T-cell (primary cell): ENCODE results near the gene DMRT2. TPM values are rescaled to one million over a fixed set of nuclear protein-coding genes. Genes with fewer than 3 reads are reported as not detected.

Experiments used
- ATAC-seq, 4 experiments: fragments of 200-7000 bp in 3 of 4; fragments of 150-1000 bp in 1 of 4; cut with Tn5 transposase; replicated peaks in 1 of 4; 1 replicate in 3 of 4; 2 replicates in 1 of 4; pipeline ENCODE4 v1.10.0; 2021; ENCODE audit warnings: moderate library complexity in 3 of 4, mild to moderate bottlenecking in 2 of 4, moderate number of reproducible peaks in 1 of 4
- CTCF ChIA-PET, 2 donors: fragments of 300-600 bp; sonication (Branson Sonifier 250); formaldehyde crosslinking; loops; one replicate each; lab custom pipeline; 2022; ENCODE audit warnings: antibody characterized with exemption in 2 of 2; lab: Charles Lee
- POLR2A ChIA-PET, 2 donors: fragments of 300-600 bp; sonication (Branson Sonifier 250); formaldehyde crosslinking; loops; one replicate each; lab custom pipeline; 2022; ENCODE audit warnings: antibody characterized with exemption in 2 of 2; lab: Charles Lee
- DNase-seq, 35 experiments: peaks; one replicate each; pipeline versions ENCODE4 v3.0.0 to v3.0.0-alpha.2; 2013 to 2023
- H3K27ac ChIP-seq: one replicate; pipeline ENCODE4 v1.5.1; 2013; ENCODE audit warnings: low read length
- H3K27me3 ChIP-seq, 2 experiments: replicated peaks in 1 of 2; 1 replicate in 1 of 2; 2 replicates in 1 of 2; pipeline versions ENCODE4 v1.6.1 to v1.7.0; 2013; ENCODE audit warnings: low read length in 1 of 2, mixed read lengths in 1 of 2; ENCODE audit not compliant: control insufficient read depth in 2 of 2, insufficient read depth in 2 of 2; ENCODE audit errors: extremely low read depth in 1 of 2
- H3K36me3 ChIP-seq, 2 donors: 1 replicate in 1 of 2; 2 replicates in 1 of 2; pipeline versions ENCODE4 v1.6.1 to v1.7.0; 2013; ENCODE audit warnings: low read length in 1 of 2; ENCODE audit not compliant: control insufficient read depth in 2 of 2, insufficient read depth in 1 of 2; ENCODE audit errors: extremely low read depth in 1 of 2
- H3K4me1 ChIP-seq, 2 experiments: 1 replicate in 1 of 2; 2 replicates in 1 of 2; pipeline versions ENCODE4 v1.6.1 to v1.7.0; 2013; ENCODE audit warnings: low read length in 2 of 2, mixed read lengths in 1 of 2; ENCODE audit not compliant: insufficient read depth in 2 of 2, control insufficient read depth in 1 of 2; ENCODE audit errors: extremely low read depth in 1 of 2
- H3K4me3 ChIP-seq, 2 donors: 1 replicate in 1 of 2; 2 replicates in 1 of 2; pipeline versions ENCODE4 v1.5.1 to v1.7.0; 2013; ENCODE audit warnings: mild to moderate bottlenecking in 2 of 2, low read length in 1 of 2, moderate library complexity in 1 of 2; ENCODE audit not compliant: control insufficient read depth in 1 of 2; ENCODE audit errors: extremely low read depth in 1 of 2
- H3K9me3 ChIP-seq: 2 replicates; pipeline ENCODE4 v1.7.0; 2013
- H3K27ac Mint-ChIP-seq, 2 donors: one replicate each; pipeline ENCODE4 v1.8.0; 2020 to 2021; ENCODE audit warnings: mild to moderate bottlenecking in 2 of 2, mixed read lengths in 2 of 2
- H3K27me3 Mint-ChIP-seq, 2 donors: one replicate each; pipeline ENCODE4 v1.8.0; 2021 to 2022; ENCODE audit warnings: mixed read lengths in 2 of 2
- H3K36me3 Mint-ChIP-seq: one replicate; pipeline ENCODE4 v1.8.0; 2021; ENCODE audit warnings: mixed read lengths
- H3K4me1 Mint-ChIP-seq, 3 donors: one replicate each; pipeline ENCODE4 v1.8.0; 2020 to 2022; ENCODE audit warnings: mixed read lengths in 3 of 3, mild to moderate bottlenecking in 1 of 3
- H3K4me3 Mint-ChIP-seq, 3 donors: one replicate each; pipeline ENCODE4 v1.8.0; 2020 to 2022; ENCODE audit warnings: mild to moderate bottlenecking in 3 of 3, mixed read lengths in 3 of 3, moderate library complexity in 3 of 3
- H3K9me3 Mint-ChIP-seq, 3 donors: one replicate each; pipeline ENCODE4 v1.8.0; 2020 to 2022; ENCODE audit warnings: mixed read lengths in 3 of 3
- WGBS: methylation state at CpG from one replicate; pipeline ENCODE4 v1.1.5; 2013; ENCODE audit warnings: missing lambda C conversion rate; ENCODE audit not compliant: insufficient coverage; 5-methylcytosine and 5-hydroxymethylcytosine counted together
- total RNA-seq, 35 experiments: library from RNA in 6 of 35; stranded (reverse) in 6 of 35; fragments of 120-200 nt in 1 of 35; gene quantifications; one replicate each; pipeline versions ENCODE4 v1.2.1 to v1.2.4 and lab custom pipeline; 2013 to 2026

Gene DMRT2
- total RNA-seq, 5 donors from 2014 or later (not counting 1 experiment from before 2014, with no cell fraction given) = not detected

- DNase-seq (peak; percentile 13 to 75 (median 54)), ATAC-seq (peak; percentile 76 to 86 (median 84))
- Mint-ChIP-seq H3K4me1 (peaks cover 0 to 8% (median 7%) of the 10 kb centered on the region in 3 donors), H3K27ac (no peak overlapping the region), H3K27me3 (peaks cover 20 to 38% of the 10 kb centered on the region in 2 donors), H3K36me3 (no peaks in the 10 kb centered on the region), H3K4me3 (no peak overlapping the region), H3K9me3 (no peaks in the 10 kb centered on the region)
- ChIA-PET CTCF (interaction anchor here (0.5 to 1.2 kb wide), 7 partner anchors 10 to 229 kb away, joined by 3 to 7 read pairs (median 3); no protein-coding TSS in a partner anchor), POLR2A (no interaction called here)
- H3K4me1 ChIP-seq = peaks cover 0 to 4% of the 10 kb centered on the region in 2 experiments
- H3K27me3 ChIP-seq = peaks cover 2 to 10% of the 10 kb centered on the region in 2 experiments
- no peak overlapping the region for H3K27ac ChIP-seq
- no peak overlapping the region for H3K4me3 ChIP-seq
- no peaks in the 10 kb centered on the region for H3K9me3 ChIP-seq
- 11% methylated on average over 14 of the region's 14 CpGs for WGBS
- no peaks in the 10 kb centered on the region for H3K36me3 ChIP-seq
Measured at GRCh38 chr9:1009101-1009707, 41.0 kb upstream of the DMRT2 start.

GRCh38 chr9:1013021-1013420 lies 37.1 kb upstream of the DMRT2 start:
- Mint-ChIP-seq H3K4me3 (no peak overlapping the region), H3K27me3 (peaks cover 14 to 26% of the 10 kb centered on the region in 2 donors), H3K27ac (no peak overlapping the region), H3K4me1 (peaks cover 0 to 2% (median 2%) of the 10 kb centered on the region in 3 donors), H3K9me3 (no peaks in the 10 kb centered on the region), H3K36me3 (no peaks in the 10 kb centered on the region)
- H3K27ac ChIP-seq = no peak overlapping the region
- H3K4me1 ChIP-seq = peaks cover 0 to 4% of the 10 kb centered on the region in 2 experiments
- H3K4me3 ChIP-seq = no peak overlapping the region
- WGBS = 100% methylated on average over 1 of the region's 5 CpGs
- no peaks in the 10 kb centered on the region for H3K36me3 ChIP-seq
- ATAC-seq (no peak), DNase-seq (no peak)
- POLR2A ChIA-PET = no interaction called here
- no peaks in the 10 kb centered on the region for H3K9me3 ChIP-seq
- peaks cover 2 to 15% of the 10 kb centered on the region in 2 experiments for H3K27me3 ChIP-seq
- CTCF ChIA-PET = interaction anchor here in 1 of 2 donors (0.7 kb wide), 1 partner anchor 392 kb away, joined by 3 read pairs; no protein-coding TSS in a partner anchor

GRCh38 chr9:1014225-1014624 lies 35.9 kb upstream of the DMRT2 start:
- Mint-ChIP-seq H3K4me1 (peaks cover 0 to 6% (median 0%) of the 10 kb centered on the region in 3 donors), H3K4me3 (no peak overlapping the region), H3K27ac (no peak overlapping the region), H3K36me3 (no peaks in the 10 kb centered on the region), H3K9me3 (no peaks in the 10 kb centered on the region), H3K27me3 (peaks cover 18 to 19% of the 10 kb centered on the region in 2 donors)
- DNase-seq (no peak), ATAC-seq (no peak)
- ChIA-PET CTCF (no interaction called here), POLR2A (no interaction called here)
- Histone ChIP-seq H3K4me3 (no peak overlapping the region), H3K4me1 (peaks cover 0 to 1% of the 10 kb centered on the region in 2 experiments), H3K36me3 (no peaks in the 10 kb centered on the region), H3K27me3 (peaks cover 0 to 11% of the 10 kb centered on the region in 2 experiments), H3K9me3 (no peaks in the 10 kb centered on the region), H3K27ac (no peak overlapping the region)
- WGBS = 57% methylated on average over 2 of the region's 4 CpGs

- ChIA-PET POLR2A (no interaction called here), CTCF (no interaction called here)
- Mint-ChIP-seq H3K4me1 (peaks cover 0 to 6% (median 0%) of the 10 kb centered on the region in 3 donors), H3K36me3 (no peaks in the 10 kb centered on the region), H3K27ac (no peak overlapping the region), H3K27me3 (peaks cover 14 to 17% of the 10 kb centered on the region in 2 donors), H3K4me3 (no peak overlapping the region), H3K9me3 (no peaks in the 10 kb centered on the region)
- peaks cover 0 to 10% of the 10 kb centered on the region in 2 experiments for H3K27me3 ChIP-seq
- ATAC-seq = no peak
- no peak overlapping the region for H3K4me3 ChIP-seq
- no peaks in the 10 kb centered on the region for H3K36me3 ChIP-seq
- DNase-seq = no peak
- no peaks in the 10 kb centered on the region for H3K9me3 ChIP-seq
- H3K27ac ChIP-seq = no peak overlapping the region
- WGBS = no CpG with 5 or more reads among the region's 2 CpGs
- H3K4me1 ChIP-seq = no peaks in the 10 kb centered on the region
Measured at GRCh38 chr9:1014640-1015039, 35.5 kb upstream of the DMRT2 start.

- Mint-ChIP-seq H3K27ac (no peak overlapping the region), H3K36me3 (no peaks in the 10 kb centered on the region), H3K27me3 (peaks cover 14 to 25% of the 10 kb centered on the region in 2 donors), H3K4me3 (no peak overlapping the region), H3K4me1 (peaks cover 0 to 6% (median 0%) of the 10 kb centered on the region in 3 donors), H3K9me3 (peaks cover 0 to 4% (median 0%) of the 10 kb centered on the region in 3 donors)
- Histone ChIP-seq H3K4me3 (no peak overlapping the region), H3K27me3 (peaks cover 0 to 10% of the 10 kb centered on the region in 2 experiments), H3K27ac (no peak overlapping the region), H3K36me3 (no peaks in the 10 kb centered on the region), H3K9me3 (no peaks in the 10 kb centered on the region), H3K4me1 (no peaks in the 10 kb centered on the region)
- ChIA-PET CTCF (no interaction called here), POLR2A (no interaction called here)
- 19% methylated on average over 8 of the region's 10 CpGs for WGBS
- ATAC-seq (peak in 1 of 4 experiments; percentile 28), DNase-seq (peak in 10 of 35 experiments; percentile 1 to 19 (median 10))
Measured at GRCh38 chr9:1018121-1018520, 32.0 kb upstream of the DMRT2 start.

GRCh38 chr9:1024112-1024511 lies 26.0 kb upstream of the DMRT2 start:
- Mint-ChIP-seq H3K9me3 (peaks cover 0 to 5% (median 0%) of the 10 kb centered on the region in 3 donors), H3K36me3 (no peaks in the 10 kb centered on the region), H3K4me1 (no peaks in the 10 kb centered on the region), H3K27me3 (peaks cover 27 to 28% of the 10 kb centered on the region in 2 donors), H3K27ac (no peak overlapping the region), H3K4me3 (no peak overlapping the region)
- Histone ChIP-seq H3K27ac (no peak overlapping the region), H3K9me3 (no peaks in the 10 kb centered on the region), H3K4me1 (no peaks in the 10 kb centered on the region), H3K4me3 (no peak overlapping the region), H3K27me3 (peaks cover 0 to 19% of the 10 kb centered on the region in 2 experiments), H3K36me3 (no peaks in the 10 kb centered on the region)
- POLR2A ChIA-PET = no interaction called here
- 60% methylated on average over 1 of the region's 1 CpG for WGBS
- ATAC-seq (no peak), DNase-seq (no peak)
- CTCF ChIA-PET = no interaction called here
